IMR-90 (cell line): ENCODE results near the gene PPM1F. TPM values are rescaled to one million over a fixed set of nuclear protein-coding genes. Genes with fewer than 3 reads are reported as not detected.

Experiments
- ATAC-seq: fragments of 200-7000 bp; cut with Tn5 transposase; 2 replicates; pipeline ENCODE4 v1.9.1; 2020; ENCODE audit warnings: low read depth, mild to moderate bottlenecking, moderate library complexity
- BruUV-seq: library from RNA; stranded (reverse); fragments of 400-500 nt; replicated peaks from 2 replicates; lab custom pipeline; 2021; lab: Mats Ljungman, UMichigan
- CTCF ChIA-PET: fragments of 300-600 bp; formaldehyde crosslinking; extraction: SDS; loops from one replicate; lab custom pipeline; 2021; ENCODE audit warnings: antibody characterized with exemption; lab: Yijun Ruan, JAX
- POLR2A ChIA-PET: fragments of 300-600 bp; sonication (Branson Sonifier 250); formaldehyde crosslinking; loops from one replicate; lab custom pipeline; 2022; ENCODE audit warnings: antibody characterized with exemption; ENCODE audit not compliant: unreplicated experiment; lab: Charles Lee
- DNase-seq: peaks from one replicate; pipeline ENCODE4 v3.0.0; 2013
- H2AFZ ChIP-seq: replicated peaks from 2 replicates; pipeline ENCODE3; 2013; ENCODE audit warnings: low read length, mild to moderate bottlenecking; ENCODE audit not compliant: poor library complexity
- H2AK5ac ChIP-seq: 2 replicates; pipeline ENCODE4 v1.6.1; 2013; ENCODE audit warnings: low read depth, low read length, inconsistent platforms
- H2AK9ac ChIP-seq: replicated peaks from 2 replicates; pipeline ENCODE3; 2013; ENCODE audit warnings: mild to moderate bottlenecking, low read depth, low read length, moderate library complexity; ENCODE audit not compliant: poor library complexity
- H2BK120ac ChIP-seq: 2 replicates; pipeline ENCODE4 v1.6.1; 2013; ENCODE audit warnings: low read depth, low read length, inconsistent platforms
- H2BK15ac ChIP-seq: 3 replicates; pipeline ENCODE4 v1.6.1; 2013; ENCODE audit warnings: low read depth, low read length, inconsistent platforms
- H2BK20ac ChIP-seq: 2 replicates; pipeline ENCODE4 v1.6.1; 2013; ENCODE audit warnings: low read depth, mild to moderate bottlenecking, inconsistent platforms, low read length, moderate library complexity
- H2BK5ac ChIP-seq: 2 replicates; pipeline ENCODE4 v1.6.1; 2013; ENCODE audit warnings: mild to moderate bottlenecking, low read depth, low read length, inconsistent platforms; ENCODE audit not compliant: poor library complexity, severe bottlenecking
- H3K14ac ChIP-seq: replicated peaks from 2 replicates; pipeline ENCODE4 v1.6.1; 2013; ENCODE audit warnings: low read depth, low read length, inconsistent platforms
- H3K18ac ChIP-seq: 2 replicates; pipeline ENCODE4 v1.6.1; 2013; ENCODE audit warnings: low read depth, low read length, control low read depth
- H3K23ac ChIP-seq: 2 replicates; pipeline ENCODE4 v1.6.1; 2013; ENCODE audit warnings: low read depth, low read length, inconsistent platforms
- H3K27ac ChIP-seq: 2 replicates; pipeline ENCODE4 v1.5.1; 2013; ENCODE audit warnings: mild to moderate bottlenecking, control low read depth, low read length; ENCODE audit not compliant: insufficient read depth
- H3K27me3 ChIP-seq: 2 replicates; pipeline ENCODE4 v1.6.1; 2013; ENCODE audit warnings: low read length; ENCODE audit not compliant: control insufficient read depth, insufficient read depth
- H3K36me3 ChIP-seq: 2 replicates; pipeline ENCODE4 v1.6.1; 2013; ENCODE audit warnings: low read length, mixed read lengths; ENCODE audit not compliant: control insufficient read depth, insufficient read depth
- H3K4ac ChIP-seq: 2 replicates; pipeline ENCODE4 v1.6.1; 2013; ENCODE audit warnings: low read depth, low read length, inconsistent platforms
- H3K4me1 ChIP-seq: 2 replicates; pipeline ENCODE4 v1.6.1; 2013; ENCODE audit warnings: low read length, mixed read lengths; ENCODE audit not compliant: control insufficient read depth, insufficient read depth
- H3K4me2 ChIP-seq: 2 replicates; pipeline ENCODE4 v1.6.1; 2013; ENCODE audit warnings: low read depth, mild to moderate bottlenecking, control low read depth, low read length, moderate library complexity
- H3K4me3 ChIP-seq: 2 replicates; pipeline ENCODE4 v1.5.1; 2013; ENCODE audit warnings: low read depth, mild to moderate bottlenecking, control low read depth, low read length, moderate library complexity; ENCODE audit not compliant: insufficient read depth
- H3K56ac ChIP-seq: 2 replicates; pipeline ENCODE4 v1.6.1; 2013; ENCODE audit warnings: low read length, inconsistent platforms; ENCODE audit not compliant: insufficient read depth; ENCODE audit errors: extremely low read depth
- H3K79me1 ChIP-seq, 2 experiments: 2 replicates each; pipeline ENCODE4 v1.6.1; 2013; ENCODE audit warnings: low read length in 2 of 2, inconsistent platforms in 1 of 2, low read depth in 1 of 2
- H3K9ac ChIP-seq: 2 replicates; pipeline ENCODE4 v1.6.1; 2013; ENCODE audit warnings: low read depth, low read length, control low read depth
- H3K9me1 ChIP-seq: 2 replicates; pipeline ENCODE4 v1.6.1; 2013; ENCODE audit warnings: low read length, inconsistent platforms; ENCODE audit not compliant: insufficient read depth
- H3K9me3 ChIP-seq: 2 replicates; pipeline ENCODE4 v1.6.1; 2013; ENCODE audit warnings: low read length; ENCODE audit not compliant: control insufficient read depth, insufficient read depth
- H4K20me1 ChIP-seq: 2 replicates; pipeline ENCODE4 v1.6.1; 2013; ENCODE audit warnings: low read length, inconsistent platforms; ENCODE audit not compliant: insufficient read depth
- H4K5ac ChIP-seq: 2 replicates; pipeline ENCODE4 v1.6.1; 2013; ENCODE audit warnings: mild to moderate bottlenecking, low read depth, low read length, control low read depth
- H4K8ac ChIP-seq, 2 experiments: 2 replicates each; pipeline ENCODE4 v1.6.1; 2013; ENCODE audit warnings: low read depth in 2 of 2, low read length in 2 of 2, control low read depth in 1 of 2, inconsistent platforms in 1 of 2
- H4K91ac ChIP-seq: 2 replicates; pipeline ENCODE4 v1.6.1; 2013; ENCODE audit warnings: low read depth, low read length, inconsistent platforms; ENCODE audit not compliant: insufficient read depth
- BHLHE40 ChIP-seq: fragments of 150-350 bp; IDR thresholded peaks from 2 replicates; pipeline ENCODE4 v1.6.1; 2016; ENCODE audit warnings: mild to moderate bottlenecking, low read depth, low read length
- CEBPB ChIP-seq: IDR thresholded peaks from 2 replicates; pipeline ENCODE4 v1.6.1; 2012; ENCODE audit warnings: low read depth, low read length, improper control_type of control experiment
- FOS ChIP-seq: fragments of 150-350 bp; IDR thresholded peaks from 2 replicates; pipeline ENCODE4 v1.6.1; 2016; ENCODE audit warnings: low read depth, low read length
- MAFK ChIP-seq: IDR thresholded peaks from 2 replicates; pipeline ENCODE4 v1.6.1; 2012; ENCODE audit warnings: low read depth, low read length, improper control_type of control experiment
- POLR2A ChIP-seq: IDR thresholded peaks from 2 replicates; pipeline ENCODE4 v1.6.1; 2012; ENCODE audit warnings: mild to moderate bottlenecking, low read depth, low read length
- RCOR1 ChIP-seq: IDR thresholded peaks from 2 replicates; pipeline ENCODE4 v1.6.1; 2012; ENCODE audit warnings: mild to moderate bottlenecking, low read length, improper control_type of control experiment; ENCODE audit not compliant: insufficient replicate concordance
- RFX5 ChIP-seq: IDR thresholded peaks from 2 replicates; pipeline ENCODE4 v1.8.0; 2012; ENCODE audit warnings: low read depth, mild to moderate bottlenecking, low read length, moderate library complexity
- WGBS, 2 experiments: methylation state at CpG; one replicate each; pipeline versions ENCODE4 v1.1.5 to v1.1.7; 2013; ENCODE audit warnings: missing lambda C conversion rate in 2 of 2; ENCODE audit not compliant: insufficient read length in 1 of 2; ENCODE audit errors: extremely low coverage in 2 of 2; 5-methylcytosine and 5-hydroxymethylcytosine counted together
- dilution Hi-C: fragments of 300-500 bp; cut with HindIII; formaldehyde crosslinking; loops from one replicate; pipeline ENCODE4 v1.14.3; 2018; ENCODE audit warnings: low sequenced_read_pairs; ENCODE audit not compliant: unreplicated experiment
- in situ Hi-C: fragments of 300-500 bp; cut with MboI; formaldehyde crosslinking; loops from 3 replicates; pipeline ENCODE4 v1.14.3; 2019; ENCODE audit warnings: low sequenced_read_pairs, inconsistent platforms, mixed read lengths
- intact Hi-C: fragments of 100-400 bp; cut with micrococcal nuclease; formaldehyde crosslinking; loops from 2 replicates; pipeline ENCODE4 v1.10.0; 2022
- polyA plus RNA-seq, 3 experiments: library from polyadenylated mRNA; depleted of rRNA; stranded (reverse); fragments of >200 nt; gene quantifications; 2 replicates each; pipeline ENCODE4 v1.2.3, GENCODE V29; 2012; ENCODE audit warnings: low replicate concordance in 1 of 3
- total RNA-seq: library from RNA; depleted of rRNA; stranded (reverse); fragments of >200 nt; gene quantifications from 2 replicates; pipeline ENCODE4 v1.2.3, GENCODE V29; 2012

PPM1F gene
- total and polyA plus RNA-seq, 2 of the 4 experiments (the other 2 are of a cell fraction), result 20.8 to 30.3 TPM

DNA sequence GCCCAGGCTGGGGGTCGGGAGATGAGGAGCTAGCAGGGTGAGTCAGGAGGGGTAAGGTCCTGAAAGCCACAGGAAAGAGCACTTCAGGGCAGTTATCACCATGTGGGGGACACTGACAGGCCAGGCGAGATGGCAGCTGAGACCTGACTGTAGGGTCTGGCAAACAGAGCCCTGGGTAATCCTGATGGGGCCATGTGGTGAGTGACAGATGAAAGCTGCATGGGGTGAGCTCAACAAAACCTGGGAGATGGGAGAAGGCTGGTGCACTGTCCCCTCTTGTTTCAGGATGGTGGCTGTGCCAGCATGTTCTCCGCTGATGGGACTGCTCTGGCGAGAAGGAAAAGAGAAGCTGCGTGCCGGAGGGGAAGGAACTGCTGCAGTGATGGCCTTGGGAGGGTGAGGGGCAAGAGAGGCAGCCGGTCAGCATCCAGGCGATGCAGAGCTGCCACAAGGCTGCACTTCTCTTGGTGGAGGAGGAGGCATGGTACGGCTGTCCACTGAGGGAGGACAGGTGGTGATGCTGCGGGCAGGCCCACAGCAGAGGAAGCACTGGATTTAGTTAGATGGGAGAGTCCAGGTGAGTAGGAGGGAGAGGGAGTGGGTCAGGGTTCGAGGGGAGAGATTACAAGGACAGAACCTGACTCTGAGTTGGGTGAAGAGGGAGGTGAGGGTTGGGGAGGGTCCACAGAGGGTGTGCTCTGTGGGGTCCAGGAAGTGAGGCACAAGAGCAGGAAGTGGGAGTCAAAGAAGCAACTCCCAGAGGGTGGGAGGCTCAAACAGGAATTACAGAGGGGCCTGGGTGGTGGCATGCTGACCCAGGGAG is 26.1 kb upstream of the PPM1F start:
- no peak overlapping the region for H4K5ac ChIP-seq
- 76% methylated on average over 6 of the region's 11 CpGs; no CpG with 5 or more reads in 1 of the 2 experiments for WGBS, 2 experiments
- ATAC-seq (no peak), DNase-seq (no peak)
- ChIA-PET CTCF (no interaction called here), POLR2A (no interaction called here)
- H3K9me1 ChIP-seq, result peaks cover 10% of the 10 kb centered on the region
- H4K20me1 ChIP-seq, result peaks cover 37% of the 10 kb centered on the region
- dilution Hi-C loops, result no loop called here
- H2AK9ac ChIP-seq, result peak overlapping the region; percentile 13
- no peak overlapping the region for H4K91ac ChIP-seq
- H3K4me2 ChIP-seq, result no peak overlapping the region
- H3K9ac ChIP-seq, result no peak overlapping the region
- intact Hi-C loops, result no loop called here
- no peak overlapping the region for H2BK20ac ChIP-seq
- H3K36me3 ChIP-seq, result peaks cover 27% of the 10 kb centered on the region
- no peak overlapping the region for H3K23ac ChIP-seq
- no peak overlapping the region for H3K18ac ChIP-seq
- no peak overlapping the region for H3K27ac ChIP-seq
- H4K8ac ChIP-seq, result no peak overlapping the region
- H3K79me1 ChIP-seq, result peaks cover 46 to 77% of the 10 kb centered on the region in 2 experiments
- H3K4me1 ChIP-seq, result peaks cover 2% of the 10 kb centered on the region; the same call in 1 of the 2 replicates
- BruUV-seq, result no TSS peak
- H3K27me3 ChIP-seq, result no peaks in the 10 kb centered on the region
- no peak overlapping the region for H2BK5ac ChIP-seq
- H2AK5ac ChIP-seq, result no peak overlapping the region
- H2BK15ac ChIP-seq, result no peak overlapping the region
- in situ Hi-C loops, result no loop called here
- no peak overlapping the region for H3K14ac ChIP-seq
- H3K9me3 ChIP-seq, result no peaks in the 10 kb centered on the region
- TF ChIP-seq RFX5, result no peak
- no peak for TF ChIP-seq POLR2A
- no peak for TF ChIP-seq BHLHE40
- TF ChIP-seq CEBPB, result no peak
- no peak for TF ChIP-seq MAFK
- TF ChIP-seq RCOR1, result no peak
- no peak for TF ChIP-seq FOS
- H2BK120ac ChIP-seq, result no peak overlapping the region
- H3K4me3 ChIP-seq, result no peak overlapping the region
- H3K56ac ChIP-seq, result no peak overlapping the region
- no peak overlapping the region for H3K4ac ChIP-seq
- H2AFZ ChIP-seq, result peak overlapping the region; percentile 33
